CD4-positive, alpha-beta T cell treated with Interleukin-6 at 100 ng/mL for 8 hours (primary cell): ENCODE data around the gene AP3D1.
"Not testable (repeated sequence)": the region's sequence is repeated elsewhere in the genome, so short reads cannot be mapped to it uniquely, and the experiment has no call there.

Experiments used
- DNase-seq: peaks from one replicate; pipeline ENCODE4 v3.0.0-alpha.2; 2020; ENCODE audit warnings: mixed read lengths, low spot score

The AP3D1 gene

GRCh38 chr19:2151339-2152229 lies at the start of gene AP3D1:
Gene AP3D1 (minus strand): TSS chr19:2151566. CDS start chr19:2151334, 232 bp downstream.
- DNase-seq = peak; percentile 100

GRCh38 chr19:2200624-2201294 lies 49.4 kb upstream of the AP3D1 start:
- not testable (repeated sequence) for DNase-seq

- DNase-seq = no peak
Observed at GRCh38 chr19:2199861-2200623, 48.7 kb upstream of the AP3D1 start.

GRCh38 chr19:2199215-2199614 lies 47.8 kb upstream of the AP3D1 start:
- no peak for DNase-seq

GRCh38 chr19:2198317-2198716 lies 47.0 kb upstream of the AP3D1 start:
- DNase-seq = no peak

GRCh38 chr19:2197270-2197669 lies 45.9 kb upstream of the AP3D1 start:
- DNase-seq = no peak

- no peak for DNase-seq
Observed at GRCh38 chr19:2195914-2196313, 44.5 kb upstream of the AP3D1 start.

GRCh38 chr19:2195361-2195760 lies 44.0 kb upstream of the AP3D1 start:
- no peak for DNase-seq

GRCh38 chr19:2194513-2195078 lies 43.2 kb upstream of the AP3D1 start:
- no peak for DNase-seq

- DNase-seq = no peak
Observed at GRCh38 chr19:2193807-2194206, 42.4 kb upstream of the AP3D1 start.

- DNase-seq = no peak
Observed at GRCh38 chr19:2192862-2193261, 41.5 kb upstream of the AP3D1 start.

- no peak for DNase-seq
Observed at GRCh38 chr19:2191456-2192310, 40.3 kb upstream of the AP3D1 start.

GRCh38 chr19:2190848-2191455 lies 39.6 kb upstream of the AP3D1 start:
- DNase-seq = no peak

GRCh38 chr19:2189880-2190279 lies 38.5 kb upstream of the AP3D1 start:
- DNase-seq = no peak

GRCh38 chr19:2188708-2189385 lies 37.5 kb upstream of the AP3D1 start:
- DNase-seq = no peak

- no peak for DNase-seq
Observed at GRCh38 chr19:2187159-2187558, 35.8 kb upstream of the AP3D1 start.

GRCh38 chr19:2186071-2186846 lies 34.9 kb upstream of the AP3D1 start:
- no peak for DNase-seq

- no peak for DNase-seq
Observed at GRCh38 chr19:2185734-2186070, 34.3 kb upstream of the AP3D1 start.

GRCh38 chr19:2184422-2184975 lies 33.1 kb upstream of the AP3D1 start:
- DNase-seq = no peak
